Endodermal cell (in vitro differentiated cells): ENCODE measurements around the gene EMID1. TPM values are rescaled to one million over a fixed set of nuclear protein-coding genes. Genes with fewer than 3 reads are reported as not detected.
A peak's percentile ranks its signal among the peaks of the same experiment; 100 is the strongest.

Experiments
- DNase-seq: peaks from one replicate; pipeline ENCODE4 v3.0.0-alpha.2; 2017
- H3K27ac ChIP-seq: 2 replicates; pipeline ENCODE4 v1.5.1; 2013; ENCODE audit warnings: mild to moderate bottlenecking, low read depth, low read length, moderate library complexity
- H3K27me3 ChIP-seq: 2 replicates; pipeline ENCODE4 v1.6.1; 2013; ENCODE audit warnings: mild to moderate bottlenecking, low read length, moderate library complexity; ENCODE audit not compliant: insufficient read depth, control insufficient read depth, poor library complexity, severe bottlenecking
- H3K36me3 ChIP-seq: 2 replicates; pipeline ENCODE4 v1.7.0; 2013; ENCODE audit warnings: mild to moderate bottlenecking, low read length, moderate library complexity; ENCODE audit not compliant: control insufficient read depth, insufficient read depth
- H3K4me1 ChIP-seq: one replicate; pipeline ENCODE4 v1.7.0; 2013; ENCODE audit warnings: low read length; ENCODE audit not compliant: control insufficient read depth, insufficient read depth
- H3K4me3 ChIP-seq: 2 replicates; pipeline ENCODE4 v1.5.1; 2013; ENCODE audit warnings: mild to moderate bottlenecking, low read length, moderate library complexity
- H3K9ac ChIP-seq: 2 replicates; pipeline ENCODE4 v1.6.1; 2013; ENCODE audit warnings: mild to moderate bottlenecking, low read length, moderate library complexity; ENCODE audit not compliant: poor library complexity, severe bottlenecking; ENCODE audit errors: extremely low read depth
- H3K9me3 ChIP-seq: 2 replicates; pipeline ENCODE4 v1.6.1; 2013; ENCODE audit warnings: mild to moderate bottlenecking, low read length, moderate library complexity; ENCODE audit not compliant: control insufficient read depth
- H3K27ac Mint-ChIP-seq: 2 replicates; pipeline ENCODE4 v1.8.0; 2020; ENCODE audit warnings: mixed read lengths
- H3K27me3 Mint-ChIP-seq: 2 replicates; pipeline ENCODE4 v1.8.0; 2021; ENCODE audit warnings: mild to moderate bottlenecking, mixed read lengths; ENCODE audit not compliant: insufficient read depth
- H3K36me3 Mint-ChIP-seq: 2 replicates; pipeline ENCODE4 v1.8.0; 2020; ENCODE audit warnings: low read depth, mixed read lengths
- H3K4me1 Mint-ChIP-seq: 2 replicates; pipeline ENCODE4 v1.8.0; 2020; ENCODE audit warnings: mixed read lengths
- H3K4me3 Mint-ChIP-seq: 2 replicates; pipeline ENCODE4 v1.8.0; 2020; ENCODE audit warnings: mild to moderate bottlenecking, moderate library complexity, mixed read lengths
- H3K9me3 Mint-ChIP-seq: 2 replicates; pipeline ENCODE4 v1.8.0; 2020; ENCODE audit warnings: mild to moderate bottlenecking, mixed read lengths
- WGBS, 2 experiments: methylation state at CpG; one replicate each; pipeline versions ENCODE4 v1.1.5 to v1.1.7; 2013; ENCODE audit warnings: missing lambda C conversion rate in 2 of 2, mixed read lengths in 1 of 2; ENCODE audit not compliant: insufficient coverage in 1 of 2, insufficient read length in 1 of 2; 5-methylcytosine and 5-hydroxymethylcytosine counted together
- total RNA-seq, 2 donors: library from RNA; stranded (reverse); fragmentation: NEBNext Ultra II Directional in 1 of 2; extraction: Animal tissue kit (Norgen Biotek cat#: 25700) in 1 of 2; gene quantifications; 2 replicates in 1 of 2; 3 replicates in 1 of 2; pipeline ENCODE4 v1.2.1, GENCODE V29; 2021
- TF ChIP-seq, protein P1 (sequence below): fragments of 200-600 bp; sonication (generic); conservative IDR thresholded peaks from 2 replicates; pipeline ENCODE4 v1.5.0; 2021; ENCODE audit warnings: antibody characterized with exemption, mild to moderate bottlenecking

EMID1 gene
- total RNA-seq, 2 donors from 2014 or later, result 19.8 to 41.8 TPM

- 85 to 88% methylated on average over 3 to 7 of the region's 7 CpGs for WGBS, 2 experiments
Measured at GRCh38 chr22:29187831-29188230, 17.9 kb upstream of the EMID1 start.

GRCh38 chr22:29190051-29190450 is 15.6 kb upstream of the EMID1 start:
- Histone ChIP-seq H3K9ac (no peak overlapping the region), H3K4me3 (no peak overlapping the region), H3K36me3 (no peaks in the 10 kb centered on the region), H3K9me3 (no peaks in the 10 kb centered on the region), H3K27ac (no peak overlapping the region), H3K4me1 (no peaks in the 10 kb centered on the region), H3K27me3 (no peaks in the 10 kb centered on the region)
- H3K4me3 Mint-ChIP-seq, result no peak overlapping the region
- H3K36me3 Mint-ChIP-seq, result peaks cover 2% of the 10 kb centered on the region
- H3K9me3 Mint-ChIP-seq, result peaks cover 4% of the 10 kb centered on the region
- H3K4me1 Mint-ChIP-seq, result no peaks in the 10 kb centered on the region
- 80 to 90% methylated on average over 1 to 8 of the region's 8 CpGs for whole genome bisulfite sequencing, 2 experiments
- no peak for DNase-seq
- no peaks in the 10 kb centered on the region for H3K27me3 Mint-ChIP-seq
- peak overlapping the region; percentile 48 for H3K27ac Mint-ChIP-seq
- TF ChIP-seq, protein P1, sequence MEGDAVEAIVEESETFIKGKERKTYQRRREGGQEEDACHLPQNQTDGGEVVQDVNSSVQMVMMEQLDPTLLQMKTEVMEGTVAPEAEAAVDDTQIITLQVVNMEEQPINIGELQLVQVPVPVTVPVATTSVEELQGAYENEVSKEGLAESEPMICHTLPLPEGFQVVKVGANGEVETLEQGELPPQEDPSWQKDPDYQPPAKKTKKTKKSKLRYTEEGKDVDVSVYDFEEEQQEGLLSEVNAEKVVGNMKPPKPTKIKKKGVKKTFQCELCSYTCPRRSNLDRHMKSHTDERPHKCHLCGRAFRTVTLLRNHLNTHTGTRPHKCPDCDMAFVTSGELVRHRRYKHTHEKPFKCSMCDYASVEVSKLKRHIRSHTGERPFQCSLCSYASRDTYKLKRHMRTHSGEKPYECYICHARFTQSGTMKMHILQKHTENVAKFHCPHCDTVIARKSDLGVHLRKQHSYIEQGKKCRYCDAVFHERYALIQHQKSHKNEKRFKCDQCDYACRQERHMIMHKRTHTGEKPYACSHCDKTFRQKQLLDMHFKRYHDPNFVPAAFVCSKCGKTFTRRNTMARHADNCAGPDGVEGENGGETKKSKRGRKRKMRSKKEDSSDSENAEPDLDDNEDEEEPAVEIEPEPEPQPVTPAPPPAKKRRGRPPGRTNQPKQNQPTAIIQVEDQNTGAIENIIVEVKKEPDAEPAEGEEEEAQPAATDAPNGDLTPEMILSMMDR, result no peak

More at GRCh38 chr22:29187831-29188230, 17.9 kb upstream of the EMID1 start:
- H3K36me3 ChIP-seq, result no peaks in the 10 kb centered on the region
- no peak overlapping the region for H3K27ac Mint-ChIP-seq
- no peak overlapping the region for H3K27ac ChIP-seq
- no peaks in the 10 kb centered on the region for H3K9me3 ChIP-seq
- no peak overlapping the region for H3K9ac ChIP-seq
- no peaks in the 10 kb centered on the region for H3K4me1 Mint-ChIP-seq
- DNase-seq, result no peak
- H3K4me1 ChIP-seq, result no peaks in the 10 kb centered on the region
- no peak overlapping the region for H3K4me3 ChIP-seq
- H3K4me3 Mint-ChIP-seq, result no peak overlapping the region
- H3K36me3 Mint-ChIP-seq, result no peaks in the 10 kb centered on the region
- no peaks in the 10 kb centered on the region for H3K27me3 Mint-ChIP-seq
- no peaks in the 10 kb centered on the region for H3K27me3 ChIP-seq
- no peaks in the 10 kb centered on the region for H3K9me3 Mint-ChIP-seq
- TF ChIP-seq, protein P1, result no peak

DNA sequence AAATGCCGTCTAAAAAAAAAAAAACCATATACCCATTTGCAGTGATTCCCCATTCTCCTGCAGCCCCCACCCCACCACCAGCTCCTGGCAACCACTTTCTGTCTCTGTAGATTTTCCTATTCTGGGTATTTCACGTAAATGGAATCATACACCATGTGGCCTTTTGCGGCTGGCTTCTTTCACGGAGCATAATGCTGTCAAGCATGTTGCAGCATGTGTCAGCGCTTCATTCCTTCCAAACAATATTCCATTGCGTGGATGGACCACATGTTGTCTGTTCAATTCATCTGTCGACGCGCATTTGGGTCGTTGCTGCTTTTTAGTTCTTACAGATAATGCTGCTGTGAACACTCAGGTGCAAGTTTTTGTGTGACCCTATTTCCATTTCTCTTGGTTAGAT is 14.8 kb upstream of the EMID1 start:
- no peak overlapping the region for H3K4me3 Mint-ChIP-seq
- Histone ChIP-seq H3K27ac (no peak overlapping the region), H3K9me3 (no peaks in the 10 kb centered on the region), H3K27me3 (no peaks in the 10 kb centered on the region), H3K36me3 (no peaks in the 10 kb centered on the region), H3K4me1 (no peaks in the 10 kb centered on the region), H3K9ac (no peak overlapping the region), H3K4me3 (no peak overlapping the region)
- H3K4me1 Mint-ChIP-seq, result peaks cover 2% of the 10 kb centered on the region
- H3K27ac Mint-ChIP-seq, result no peak overlapping the region
- no peaks in the 10 kb centered on the region for H3K27me3 Mint-ChIP-seq
- 94 to 95% methylated on average over 10 of the region's 10 CpGs for WGBS, 2 experiments
- peaks cover 3% of the 10 kb centered on the region for H3K36me3 Mint-ChIP-seq
- TF ChIP-seq, protein P1, result no peak
- peaks cover 4% of the 10 kb centered on the region for H3K9me3 Mint-ChIP-seq
- DNase-seq, result no peak
